WTC11 (cell line): ENCODE data around the gene ARHGEF12. TPM values are rescaled to one million over a fixed set of nuclear protein-coding genes. Genes with fewer than 3 reads are reported as not detected.

ENCODE experiments used
- ATAC-seq: fragments of 200-7000 bp; cut with Tn5 transposase; 2 replicates; pipeline ENCODE4 v1.10.0; 2021; ENCODE audit warnings: mild to moderate bottlenecking, moderate library complexity
- CTCF ChIA-PET: fragments of 300-600 bp; sonication (Branson Sonifier 250); formaldehyde crosslinking; loops from one replicate; lab custom pipeline; 2021; ENCODE audit warnings: antibody characterized with exemption; lab: Charles Lee
- POLR2A ChIA-PET: fragments of 350-600 bp; sonication (Branson Sonifier 250); formaldehyde crosslinking; loops from one replicate; lab custom pipeline; 2021; ENCODE audit warnings: antibody characterized with exemption; lab: Charles Lee
- DNase-seq: peaks from one replicate; pipeline ENCODE4 v3.0.0; 2021; ENCODE audit warnings: low spot score
- H3K27ac Mint-ChIP-seq: 2 replicates; pipeline ENCODE4 v1.8.0; 2021; ENCODE audit warnings: mixed read lengths
- H3K27me3 Mint-ChIP-seq: 2 replicates; pipeline ENCODE4 v1.8.0; 2021; ENCODE audit warnings: low read depth, mild to moderate bottlenecking, moderate library complexity, mixed read lengths
- H3K36me3 Mint-ChIP-seq: 2 replicates; pipeline ENCODE4 v1.8.0; 2021; ENCODE audit warnings: mixed read lengths
- H3K4me1 Mint-ChIP-seq: 2 replicates; pipeline ENCODE4 v1.8.0; 2022; ENCODE audit warnings: mixed read lengths
- H3K4me3 Mint-ChIP-seq: 2 replicates; pipeline ENCODE4 v1.8.0; 2021; ENCODE audit warnings: mild to moderate bottlenecking, moderate library complexity, mixed read lengths
- H3K9me3 Mint-ChIP-seq: 2 replicates; pipeline ENCODE4 v1.8.0; 2021; ENCODE audit warnings: mixed read lengths
- ATF1 ChIP-seq: sonication (generic); formaldehyde crosslinking; IDR thresholded peaks from 2 replicates; pipeline ENCODE4 v1.8.1; 2023; ENCODE audit warnings: mild to moderate bottlenecking, moderate library complexity, missing genetic modification reagents
- ATF3 ChIP-seq: sonication (generic); formaldehyde crosslinking; conservative IDR thresholded peaks from 2 replicates; pipeline ENCODE4 v1.8.1; 2022; ENCODE audit warnings: mild to moderate bottlenecking, missing genetic modification reagents
- CTCF ChIP-seq: fragments of 200-600 bp; IDR thresholded peaks from 2 replicates; pipeline ENCODE4 v1.8.0; 2022; ENCODE audit warnings: antibody characterized with exemption
- FOXJ3 ChIP-seq: sonication (generic); formaldehyde crosslinking; IDR thresholded peaks from 2 replicates; pipeline ENCODE4 v1.9.0; 2021; ENCODE audit warnings: missing genetic modification reagents, mild to moderate bottlenecking, borderline replicate concordance
- JUN ChIP-seq: sonication (generic); formaldehyde crosslinking; IDR thresholded peaks from 2 replicates; pipeline ENCODE4 v1.8.0; 2023; ENCODE audit warnings: mild to moderate bottlenecking, missing genetic modification reagents
- KAT7 ChIP-seq: sonication (generic); formaldehyde crosslinking; IDR thresholded peaks from 2 replicates; pipeline ENCODE4 v1.8.1; 2023; ENCODE audit warnings: missing genetic modification reagents, mild to moderate bottlenecking, borderline replicate concordance
- MYBL2 ChIP-seq: sonication (generic); formaldehyde crosslinking; IDR thresholded peaks from 2 replicates; pipeline ENCODE4 v1.8.1; 2023; ENCODE audit warnings: mild to moderate bottlenecking, moderate library complexity, missing genetic modification reagents
- NFATC4 ChIP-seq: fragments of 250-450 bp; sonication (Bioruptor Pico); IDR thresholded peaks from 2 replicates; pipeline ENCODE4 v1.9.0; 2021; ENCODE audit warnings: mild to moderate bottlenecking
- NR2C2 ChIP-seq: sonication (generic); formaldehyde crosslinking; IDR thresholded peaks from 2 replicates; pipeline ENCODE4 v1.8.0; 2022; ENCODE audit warnings: mild to moderate bottlenecking, missing genetic modification reagents
- PREB ChIP-seq: sonication (generic); formaldehyde crosslinking; IDR thresholded peaks from 2 replicates; pipeline ENCODE4 v1.8.1; 2022; ENCODE audit warnings: mild to moderate bottlenecking, missing genetic modification reagents, moderate library complexity, borderline replicate concordance
- SMAD3 ChIP-seq: sonication (generic); formaldehyde crosslinking; IDR thresholded peaks from 2 replicates; pipeline ENCODE4 v1.8.0; 2022; ENCODE audit warnings: missing genetic modification reagents, mild to moderate bottlenecking, borderline replicate concordance
- SMAD4 ChIP-seq: sonication (generic); formaldehyde crosslinking; IDR thresholded peaks from 2 replicates; pipeline ENCODE4 v1.8.0; 2022; ENCODE audit warnings: mild to moderate bottlenecking, missing genetic modification reagents
- SOX15 ChIP-seq: fragments of 250-450 bp; sonication (Bioruptor Pico); IDR thresholded peaks from 2 replicates; pipeline ENCODE4 v1.9.0; 2021; ENCODE audit warnings: mild to moderate bottlenecking
- STAT6 ChIP-seq: sonication (generic); formaldehyde crosslinking; conservative IDR thresholded peaks from 2 replicates; pipeline ENCODE4 v1.8.1; 2023; ENCODE audit warnings: mild to moderate bottlenecking, low read depth, missing genetic modification reagents, moderate library complexity
- TEAD4 ChIP-seq: sonication (generic); formaldehyde crosslinking; IDR thresholded peaks from 2 replicates; pipeline ENCODE4 v1.8.0; 2022; ENCODE audit warnings: mild to moderate bottlenecking, missing genetic modification reagents
- ZBTB21 ChIP-seq: sonication (generic); formaldehyde crosslinking; IDR thresholded peaks from 2 replicates; pipeline ENCODE4 v1.8.1; 2023; ENCODE audit warnings: mild to moderate bottlenecking, missing genetic modification reagents, borderline replicate concordance
- ZMAT4 ChIP-seq: fragments of 250-450 bp; sonication (Bioruptor Pico); IDR thresholded peaks from 2 replicates; pipeline ENCODE4 v1.9.0; 2021; ENCODE audit warnings: mild to moderate bottlenecking
- ZNF232 ChIP-seq: sonication (generic); formaldehyde crosslinking; IDR thresholded peaks from 2 replicates; pipeline ENCODE4 v1.8.0; 2022; ENCODE audit warnings: mild to moderate bottlenecking, missing genetic modification reagents
- ZNF423 ChIP-seq: fragments of 250-450 bp; sonication (Bioruptor Pico); IDR thresholded peaks from 2 replicates; pipeline ENCODE4 v2.1.2; 2022; ENCODE audit warnings: mild to moderate bottlenecking, moderate library complexity
- total RNA-seq: library from RNA; stranded (reverse); gene quantifications from 3 replicates; pipeline ENCODE4 v1.2.3, GENCODE V29; 2021

ARHGEF12 gene
- total RNA-seq, 1 experiment from 2014 or later: 35.8 TPM

GRCh38 chr11:120294096-120294495 lies 42.1 kb upstream of the ARHGEF12 start:
- Mint-ChIP-seq H3K36me3 (no peaks in the 10 kb centered on the region), H3K27ac (no peak overlapping the region), H3K27me3 (peaks cover 16% of the 10 kb centered on the region), H3K9me3 (peaks cover 4% of the 10 kb centered on the region; the same call in 1 of the 2 replicates), H3K4me3 (no peak overlapping the region), H3K4me1 (peaks cover 8% of the 10 kb centered on the region)
- ATAC-seq: no peak
- ChIA-PET CTCF (interaction anchor here (1.0 to 17.0 kb wide), 2 partner anchors 9 to 50 kb away, joined by 11 to 623 read pairs; partner anchors contain the start of gene POU2F3), POLR2A (no interaction called here)
- TF ChIP-seq CTCF (no peak), JUN (CRISPR knock-in tag) (no peak), ATF1 (CRISPR knock-in tag) (no peak), NFATC4 (CRISPR knock-in tag) (no peak), MYBL2 (CRISPR knock-in tag) (no peak), ZNF423 (CRISPR knock-in tag) (no peak), SMAD3 (no peak)
- no peak for DNase-seq

- Mint-ChIP-seq H3K4me3 (no peak overlapping the region), H3K27me3 (peaks cover 16% of the 10 kb centered on the region), H3K4me1 (peaks cover 9% of the 10 kb centered on the region), H3K36me3 (no peaks in the 10 kb centered on the region), H3K9me3 (peaks cover 4% of the 10 kb centered on the region; the same call in 1 of the 2 replicates), H3K27ac (no peak overlapping the region)
- ATAC-seq (no peak), DNase-seq (no peak)
- no peak for TF ChIP-seq NFATC4 (CRISPR knock-in tag)
- TF ChIP-seq FOXJ3 (CRISPR knock-in tag): no peak
- TF ChIP-seq KAT7: no peak
- TF ChIP-seq JUN (CRISPR knock-in tag): no peak
- TF ChIP-seq ZNF232 (CRISPR knock-in tag): no peak
- no peak for TF ChIP-seq SOX15 (CRISPR knock-in tag)
- no peak for TF ChIP-seq PREB (CRISPR knock-in tag)
- no peak for TF ChIP-seq ZMAT4 (CRISPR knock-in tag)
- POLR2A ChIA-PET: no interaction called here
- CTCF ChIA-PET: interaction anchor here (1.0 to 17.0 kb wide), 2 partner anchors 8 to 51 kb away, joined by 11 to 623 read pairs; partner anchors contain the start of gene POU2F3
Measured at GRCh38 chr11:120295099-120295498, 41.1 kb upstream of the ARHGEF12 start.

- no peak for DNase-seq
- no peaks in the 10 kb centered on the region for H3K36me3 Mint-ChIP-seq
- TF ChIP-seq ATF3 (CRISPR knock-in tag) (no peak), NR2C2 (CRISPR knock-in tag) (no peak)
- TF ChIP-seq, all 79 proteins: peak for 0
Measured at GRCh38 chr11:120296554-120296953, 39.7 kb upstream of the ARHGEF12 start.

GRCh38 chr11:120298461-120298860 lies 37.8 kb upstream of the ARHGEF12 start:
- CTCF ChIA-PET: interaction anchor here (1.0 to 17.0 kb wide), 7 partner anchors 16 to 190 kb away, joined by 3 to 623 read pairs (median 6); partner anchors contain the start of gene POU2F3
- no peak for ATAC-seq
- Mint-ChIP-seq H3K27me3 (peaks cover 14% of the 10 kb centered on the region), H3K9me3 (peaks cover 4% of the 10 kb centered on the region; the same call in 1 of the 2 replicates), H3K36me3 (no peaks in the 10 kb centered on the region), H3K4me1 (peaks cover 11% of the 10 kb centered on the region), H3K4me3 (no peak overlapping the region), H3K27ac (no peak overlapping the region)
- POLR2A ChIA-PET: no interaction called here
- DNase-seq: no peak
- no peak for TF ChIP-seq STAT6 (CRISPR knock-in tag)
- TF ChIP-seq PREB (CRISPR knock-in tag): no peak
- TF ChIP-seq ZBTB21 (CRISPR knock-in tag): no peak
- TF ChIP-seq TEAD4: no peak
- TF ChIP-seq CTCF: no peak
- TF ChIP-seq SMAD4 (CRISPR knock-in tag): no peak

More at GRCh38 chr11:120296554-120296953, 39.7 kb upstream of the ARHGEF12 start:
- ChIA-PET POLR2A (no interaction called here), CTCF (interaction anchor here (17.0 kb wide), 1 partner anchor 53 kb away, joined by 623 read pairs; the partner anchor contains the start of gene POU2F3)
- H3K4me3 Mint-ChIP-seq: no peak overlapping the region
- H3K27me3 Mint-ChIP-seq: peaks cover 16% of the 10 kb centered on the region
- ATAC-seq: no peak
- H3K9me3 Mint-ChIP-seq: peaks cover 4% of the 10 kb centered on the region; the same call in 1 of the 2 replicates
- H3K4me1 Mint-ChIP-seq: peaks cover 5% of the 10 kb centered on the region
- no peak overlapping the region for H3K27ac Mint-ChIP-seq
